T1000 (cell line): ENCODE measurements around the gene STOX2.

ENCODE experiments used
- DNase-seq: peaks from one replicate; lab custom pipeline; 2025; ENCODE audit warnings: mixed read lengths; lab: John Stamatoyannopoulos, UW

STOX2 gene

DNA sequence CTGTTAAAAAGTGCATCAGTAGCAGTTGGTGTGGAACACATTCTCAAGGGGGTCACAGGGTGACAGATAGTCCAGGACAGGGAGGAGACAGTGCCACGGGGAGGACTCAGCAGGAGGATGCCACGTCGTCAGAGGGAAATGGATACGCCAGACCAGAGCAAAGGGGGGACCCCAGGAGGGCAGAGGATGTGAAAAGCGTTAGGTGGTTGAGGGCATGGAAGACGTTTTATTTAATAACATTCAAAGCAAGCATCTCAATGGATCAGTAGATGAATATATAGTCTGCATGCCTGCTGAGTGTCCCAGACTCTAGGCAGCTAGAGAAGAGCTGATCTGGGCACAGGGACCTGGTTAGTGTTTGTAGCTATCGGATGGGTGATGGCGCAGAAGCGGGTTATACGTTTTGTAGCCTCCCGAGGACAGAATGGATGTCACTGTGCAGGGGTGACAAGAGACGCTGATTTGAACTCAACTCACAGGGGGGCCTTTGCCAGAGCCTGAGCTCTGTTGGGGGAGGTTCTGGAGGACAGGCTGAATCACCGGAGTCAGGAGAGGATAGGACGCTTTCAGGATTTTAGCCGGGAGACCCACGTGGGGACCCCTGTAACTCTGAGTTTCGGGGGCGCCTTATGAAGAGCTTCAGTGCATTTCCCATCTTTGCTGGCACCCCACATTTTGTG lies 81.3 kb downstream of the STOX2 start:
- DNase-seq, result no peak

- peak; percentile 60 for DNase-seq
Observed at GRCh38 chr4:183986971-183987946, 82.2 kb downstream of the STOX2 start.

DNA sequence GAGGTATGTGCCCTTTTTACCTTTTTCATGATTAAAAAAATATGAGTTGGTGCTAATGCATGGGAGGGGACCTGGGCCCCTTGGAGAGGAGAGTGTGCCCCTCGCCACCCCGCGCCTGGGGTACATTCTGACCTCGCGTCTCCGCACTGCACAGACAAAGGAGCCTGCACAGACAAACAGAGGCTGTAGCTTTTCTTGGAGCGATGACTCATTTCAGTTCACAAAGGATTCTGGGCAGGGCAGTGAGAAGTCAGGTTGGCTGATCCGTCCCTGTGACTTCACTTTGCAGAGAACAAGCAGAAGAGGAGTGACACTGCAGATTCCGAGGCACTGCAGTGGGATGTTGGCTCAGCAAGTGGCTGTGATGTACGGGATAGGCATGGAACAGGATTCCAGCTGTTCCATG lies 82.9 kb downstream of the STOX2 start:
- peak; percentile 51 for DNase-seq

DNA sequence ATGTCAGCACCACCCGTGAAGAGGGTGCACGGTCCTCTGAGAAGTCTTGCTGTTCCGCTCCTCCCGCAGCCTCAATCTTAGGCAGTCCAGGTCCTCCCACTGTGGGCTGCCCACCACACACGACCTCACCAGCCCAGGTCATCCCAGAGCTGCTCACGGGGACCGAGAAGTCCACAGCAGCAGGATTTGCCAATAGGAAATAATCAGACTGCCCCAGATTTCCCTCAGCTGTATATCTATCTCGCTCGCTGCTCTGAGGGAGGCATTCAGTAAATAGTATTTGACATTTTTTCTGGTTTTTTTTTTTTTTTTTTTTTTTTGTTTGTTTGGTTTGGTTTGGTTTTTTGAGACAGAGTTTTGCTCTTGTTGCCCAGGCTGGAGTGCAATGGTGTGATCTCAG lies 83.8 kb downstream of the STOX2 start:
- no peak for DNase-seq

GRCh38 chr4:183989461-183989860 lies 84.4 kb downstream of the STOX2 start:
- DNase-seq, result no peak

- no peak for DNase-seq
Observed at GRCh38 chr4:183989931-183990330, 84.8 kb downstream of the STOX2 start.

- DNase-seq, result no peak
Observed at GRCh38 chr4:183993676-183994075, 88.6 kb downstream of the STOX2 start.

- no peak for DNase-seq
Observed at GRCh38 chr4:183995570-183995969, 90.5 kb downstream of the STOX2 start.

DNA sequence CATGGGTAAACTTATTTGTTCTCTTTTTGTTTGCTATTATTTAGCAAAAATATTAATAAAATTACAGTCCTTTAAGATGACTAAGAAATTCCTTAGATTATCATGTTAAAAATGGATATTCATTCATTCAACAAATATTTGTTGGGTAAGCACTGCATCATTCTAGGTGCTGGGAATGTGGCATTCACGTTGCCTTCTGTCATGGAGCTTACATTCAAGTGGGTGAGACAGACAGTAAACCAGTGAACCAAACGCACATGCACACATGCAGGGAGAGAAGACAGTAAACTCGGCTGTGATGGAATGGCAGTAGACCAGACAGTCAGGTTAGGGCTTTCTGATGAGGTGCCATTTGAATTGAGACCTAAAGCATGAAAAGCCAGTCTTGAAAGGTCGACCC lies 91.8 kb downstream of the STOX2 start:
- DNase-seq, result no peak

DNA sequence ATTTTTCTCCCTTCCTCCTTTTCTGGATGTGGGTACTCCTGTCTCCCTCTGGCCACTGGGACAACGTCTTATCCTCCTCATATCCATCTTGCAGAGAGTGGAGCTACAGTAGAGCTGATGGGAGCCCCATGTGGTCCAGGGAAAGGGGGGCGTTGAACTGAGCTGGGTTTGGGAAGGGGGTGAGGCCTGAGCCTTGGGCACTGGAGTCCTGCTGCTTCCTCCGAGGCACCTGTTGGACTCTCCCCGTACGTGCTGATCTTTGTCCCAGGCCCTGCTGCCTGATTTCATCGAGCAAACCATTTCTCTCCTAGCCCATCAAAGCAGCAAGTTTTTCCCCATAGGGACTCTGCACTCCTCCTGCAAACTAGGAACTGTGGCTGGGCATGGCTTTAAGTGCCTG lies 94.3 kb downstream of the STOX2 start:
- DNase-seq, result no peak

DNA sequence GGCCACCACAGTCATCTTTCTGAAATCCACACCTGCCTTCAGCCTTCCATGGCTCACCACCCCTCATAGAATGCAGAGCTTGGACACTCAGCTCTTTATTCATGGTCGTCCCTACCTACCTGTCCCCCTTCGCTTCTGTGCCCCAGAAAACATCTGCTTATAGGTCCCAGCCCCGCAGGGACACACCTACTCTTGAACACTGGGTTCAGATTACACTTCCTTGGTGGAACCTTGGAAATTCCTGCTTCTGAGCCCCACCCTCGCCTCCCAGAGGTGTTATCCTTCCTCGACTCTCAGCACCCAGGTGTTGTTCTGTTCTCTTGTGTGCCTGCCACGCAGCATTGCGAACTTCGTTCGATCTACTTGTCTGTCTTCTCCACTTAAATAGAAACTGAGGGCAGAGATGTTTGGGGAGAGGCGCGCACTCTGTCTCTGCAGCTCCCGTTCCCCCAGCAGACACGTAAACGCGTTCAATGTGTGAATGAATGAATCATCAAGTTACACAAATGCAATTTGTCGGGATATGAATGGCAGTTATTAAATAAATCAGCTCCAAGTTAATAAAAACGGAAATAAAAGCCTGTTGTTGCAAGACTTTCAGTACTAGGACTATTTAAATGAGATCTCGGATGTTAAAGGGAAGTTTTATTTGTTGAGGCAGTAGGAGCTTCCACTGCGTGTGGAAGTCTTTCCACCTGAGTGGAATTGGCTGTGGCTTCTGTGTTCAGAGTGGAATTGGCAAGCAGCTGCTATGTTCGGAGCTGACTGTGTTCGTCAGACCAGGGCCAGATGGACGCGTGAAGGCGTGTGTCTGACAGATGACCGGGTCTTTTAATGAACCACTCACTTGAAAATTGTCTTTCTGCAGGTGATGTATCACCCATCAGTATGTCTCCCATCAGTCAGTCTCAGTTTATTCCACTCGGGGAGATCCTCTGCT lies 95.6 kb downstream of the STOX2 start:
- DNase-seq, result no peak

GRCh38 chr4:184003433-184003832 lies 98.3 kb downstream of the STOX2 start:
- no peak for DNase-seq

DNA sequence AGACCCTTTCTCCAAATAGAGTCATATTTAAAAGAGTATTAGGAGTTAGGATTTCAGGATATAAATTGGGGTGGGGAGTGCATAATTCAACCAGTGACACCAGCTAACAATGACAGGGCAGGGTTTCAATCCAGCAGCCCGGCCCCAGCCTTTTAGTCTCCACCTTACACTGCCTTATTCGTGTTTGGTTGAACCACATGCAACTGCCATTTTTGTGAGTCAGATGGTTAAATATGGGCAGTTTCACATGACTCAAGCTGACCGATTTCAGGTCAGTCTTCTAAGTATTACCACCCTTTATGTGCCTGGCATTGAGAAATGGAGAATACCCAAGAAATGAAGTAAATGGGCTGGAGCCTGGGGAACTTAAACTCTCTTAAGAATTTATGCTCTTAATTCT lies 102.8 kb downstream of the STOX2 start:
- DNase-seq, result no peak

DNA sequence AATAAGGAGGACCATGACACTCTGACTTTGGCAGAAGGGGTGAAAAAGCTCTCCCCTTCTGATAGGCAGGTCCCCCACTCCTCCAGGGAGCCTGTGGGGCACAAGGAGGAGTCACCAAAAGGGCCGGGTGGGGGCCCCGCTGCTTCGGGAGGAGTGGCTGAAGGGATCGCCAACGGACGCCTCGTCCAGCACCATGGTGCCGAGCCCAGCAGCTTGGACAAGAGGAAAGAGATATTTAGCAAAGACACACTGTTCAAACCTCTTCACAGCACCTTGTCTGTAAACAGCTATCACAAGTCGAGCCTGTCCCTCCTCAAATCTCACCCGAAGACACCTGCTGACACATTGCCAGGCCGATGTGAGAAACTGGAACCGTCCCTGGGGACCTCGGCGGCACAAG lies 105.6 kb downstream of the STOX2 start:
- DNase-seq, result no peak

GRCh38 chr4:184011826-184012380 lies 106.8 kb downstream of the STOX2 start:
- DNase-seq, result no peak

DNA sequence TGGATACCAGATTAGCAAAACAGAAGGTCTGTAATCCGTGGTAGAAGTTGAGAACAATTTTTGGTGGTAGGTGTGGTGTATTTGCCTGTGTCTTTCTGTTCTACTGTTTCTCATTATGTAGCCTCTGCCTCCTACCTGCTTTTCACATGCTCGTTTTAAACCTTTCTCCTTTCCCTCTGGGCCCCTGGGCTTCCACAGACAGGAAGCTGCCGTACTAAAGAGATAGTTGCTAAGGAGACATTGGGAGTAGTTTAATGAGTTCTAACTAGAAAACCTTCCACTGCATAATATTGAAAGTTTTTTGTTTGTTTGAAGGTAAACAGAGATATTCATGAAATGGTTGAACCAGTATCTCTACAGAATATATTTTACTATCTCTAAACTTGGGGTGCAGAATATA lies 107.8 kb downstream of the STOX2 start:
- DNase-seq, result no peak

DNA sequence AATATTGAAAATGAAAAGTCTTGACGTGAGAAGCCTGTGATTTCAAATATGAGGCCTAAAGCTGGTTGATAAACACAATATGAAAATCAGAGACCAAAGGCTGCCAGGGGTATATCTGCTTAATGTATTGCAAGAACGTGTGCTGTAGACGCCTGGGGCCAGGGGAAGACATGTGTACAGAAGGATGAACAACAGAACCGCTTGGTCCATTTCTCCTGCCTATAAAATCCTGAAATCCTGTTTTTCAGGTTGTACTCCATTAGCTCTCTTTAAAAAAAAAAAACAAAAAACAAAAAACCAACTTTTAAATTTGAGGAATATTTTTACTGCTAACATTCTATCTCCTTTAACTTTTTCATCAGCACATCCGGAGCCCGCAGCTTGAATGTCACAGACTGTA lies 109.2 kb downstream of the STOX2 start:
- DNase-seq, result no peak

DNA sequence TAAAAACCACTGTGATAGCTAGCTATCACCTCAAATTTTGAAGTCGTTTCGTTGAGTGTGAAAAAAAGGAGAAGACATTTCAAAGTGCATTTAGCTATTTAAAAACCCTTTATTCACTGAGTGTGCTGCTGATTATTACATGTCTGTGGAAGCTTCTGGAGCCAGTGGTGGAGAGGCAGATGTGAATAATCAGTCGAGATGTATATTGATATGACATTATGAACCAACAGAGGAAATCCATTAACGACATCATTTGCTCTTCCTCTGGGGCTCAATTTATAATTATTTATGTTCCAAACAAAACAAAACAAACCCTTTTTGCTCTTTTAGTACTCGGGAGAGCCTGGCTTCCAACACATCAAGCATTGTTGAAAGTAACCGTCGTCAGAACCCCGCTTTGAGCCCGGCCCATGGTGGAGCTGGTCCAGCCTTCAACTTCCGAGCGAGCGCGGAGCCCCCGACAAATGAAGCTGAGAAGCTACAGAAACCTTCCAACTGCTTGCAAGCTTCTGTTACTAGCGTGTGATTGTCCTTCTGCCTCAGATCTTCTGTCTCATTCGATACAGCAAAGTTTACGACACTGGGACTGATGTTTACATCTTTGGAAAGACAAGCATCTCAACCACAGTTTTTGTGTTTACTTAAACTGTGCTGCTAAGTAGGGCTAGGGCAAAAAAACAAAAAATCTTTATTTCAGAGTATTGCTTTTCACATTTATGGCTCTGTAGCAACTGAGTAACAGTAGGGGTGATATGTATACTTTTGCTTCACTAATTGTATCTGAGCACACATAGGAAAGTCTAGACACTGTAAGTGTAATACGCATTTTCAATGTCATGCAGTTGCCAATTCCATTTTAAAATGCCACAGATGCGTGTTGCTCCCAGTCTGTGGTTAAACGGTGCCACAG lies 111.9 kb downstream of the STOX2 start:
- DNase-seq, result no peak

DNA sequence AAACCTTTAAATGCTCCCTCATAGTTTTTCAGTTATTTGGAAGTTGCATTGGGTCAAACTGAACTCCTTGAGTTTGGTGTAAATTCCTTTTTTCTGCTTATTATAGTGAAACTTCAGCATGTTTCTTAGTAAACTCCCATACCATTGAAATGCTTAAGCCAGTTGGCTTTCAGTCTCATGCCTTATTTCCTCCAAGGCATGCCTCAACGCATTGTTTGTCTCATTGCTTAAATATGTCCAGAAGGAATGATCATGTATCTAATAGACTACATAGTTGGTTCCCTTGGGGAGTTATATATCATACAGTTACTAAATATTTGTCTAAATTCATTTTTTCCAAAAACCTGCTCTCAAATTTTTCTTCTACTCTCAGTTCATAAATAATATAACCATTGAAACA lies 114.0 kb downstream of the STOX2 start:
- DNase-seq, result no peak

GRCh38 chr4:184019667-184020623 lies 114.8 kb downstream of the STOX2 start:
- DNase-seq, result no peak
